ENCODE data around the gene FGD5.
"Not testable (repeated sequence)": the region's sequence is repeated elsewhere in the genome, so short reads cannot be mapped to it uniquely, and the experiment has no call there.

The FGD5 gene

GRCh38 chr3:14806641-14807263 lies 12.0 kb upstream of the FGD5 start:
- no peak for FAIRE-seq

- FAIRE-seq = no peak
Measured at GRCh38 chr3:14808025-14808424, 10.7 kb upstream of the FGD5 start.

- no peak for FAIRE-seq
Measured at GRCh38 chr3:14808502-14809266, 10.1 kb upstream of the FGD5 start.

GRCh38 chr3:14809611-14810010 lies 9.2 kb upstream of the FGD5 start:
- not testable (repeated sequence) for FAIRE-seq

DNA sequence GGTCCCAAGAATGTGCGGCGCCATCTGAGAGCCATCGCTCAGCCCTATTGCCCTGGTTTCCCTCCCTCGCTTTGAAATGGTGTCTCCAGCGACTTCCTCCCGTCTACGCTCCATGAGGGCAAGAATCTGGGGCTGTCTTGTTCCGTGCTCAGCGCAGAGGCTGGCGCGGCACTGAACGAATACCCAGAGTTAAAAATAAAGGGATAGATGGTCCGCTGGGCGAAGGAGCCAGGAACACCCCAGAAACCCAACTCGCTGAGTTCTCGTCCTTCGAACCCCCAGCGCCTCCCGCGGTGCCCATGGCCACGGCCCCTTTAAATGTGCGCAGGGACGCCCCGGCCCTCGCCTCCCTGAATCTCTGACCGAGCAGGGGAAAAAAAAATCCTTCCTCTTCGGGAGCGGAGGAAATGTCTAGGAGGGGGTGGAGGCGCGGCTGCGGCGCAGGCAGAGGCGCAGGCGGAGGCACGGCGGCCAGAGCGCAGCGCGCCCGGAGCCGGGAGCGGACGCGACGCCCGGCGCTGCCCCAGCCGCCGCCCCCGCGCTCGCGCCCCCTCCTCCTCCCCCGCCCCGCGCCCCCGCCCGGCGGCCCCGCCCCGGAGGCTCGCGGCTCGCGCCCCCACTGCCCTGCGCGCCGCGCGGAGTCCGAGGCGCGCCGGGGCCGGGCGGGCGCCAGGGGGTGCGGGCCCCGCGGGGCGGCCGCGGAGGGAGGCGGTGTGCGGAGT lies 8.5 kb upstream of the FGD5 start:
- no peak for FAIRE-seq

DNA sequence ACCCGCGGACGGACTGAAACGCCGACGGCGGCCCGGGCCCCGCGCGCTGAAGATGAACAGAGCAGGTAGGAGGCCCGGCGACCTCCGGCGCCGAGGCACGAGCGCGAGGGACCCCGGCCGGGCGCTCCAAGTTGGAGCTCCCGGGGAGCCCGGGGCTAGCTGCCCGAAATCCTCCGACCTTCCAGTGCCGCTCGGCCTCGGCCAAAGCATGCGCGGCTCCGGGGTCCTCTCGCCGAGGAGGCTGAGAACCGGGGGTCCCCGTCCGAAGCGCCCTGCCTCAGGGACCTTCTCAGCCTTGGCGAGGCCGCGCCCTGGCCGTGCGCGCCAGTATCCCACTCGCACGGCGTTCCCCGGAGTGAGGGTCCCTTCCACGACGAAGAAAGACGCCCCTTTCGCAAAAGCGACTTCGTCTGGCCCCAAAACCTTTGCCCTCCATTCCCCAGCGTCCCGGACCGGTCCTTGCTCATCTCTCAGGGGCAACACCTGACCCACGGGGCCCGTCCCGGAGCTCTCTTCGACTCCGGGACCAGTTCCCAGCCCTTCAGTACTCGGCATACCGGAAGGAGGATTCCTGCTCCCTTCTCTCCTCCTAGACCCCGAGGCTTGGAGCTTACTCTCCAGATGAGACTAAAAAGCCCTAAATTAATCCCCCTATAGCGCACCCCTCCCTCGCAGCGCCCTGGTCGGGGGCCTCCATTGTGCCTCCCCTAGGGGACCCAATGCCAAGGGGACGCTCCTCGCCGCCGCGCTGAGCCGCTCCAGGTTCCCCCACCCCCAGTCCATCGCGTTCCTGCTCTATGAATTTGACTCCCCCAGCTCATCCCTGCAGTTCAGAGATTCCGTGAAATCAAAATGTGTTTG lies 7.7 kb upstream of the FGD5 start:
- FAIRE-seq = no peak

DNA sequence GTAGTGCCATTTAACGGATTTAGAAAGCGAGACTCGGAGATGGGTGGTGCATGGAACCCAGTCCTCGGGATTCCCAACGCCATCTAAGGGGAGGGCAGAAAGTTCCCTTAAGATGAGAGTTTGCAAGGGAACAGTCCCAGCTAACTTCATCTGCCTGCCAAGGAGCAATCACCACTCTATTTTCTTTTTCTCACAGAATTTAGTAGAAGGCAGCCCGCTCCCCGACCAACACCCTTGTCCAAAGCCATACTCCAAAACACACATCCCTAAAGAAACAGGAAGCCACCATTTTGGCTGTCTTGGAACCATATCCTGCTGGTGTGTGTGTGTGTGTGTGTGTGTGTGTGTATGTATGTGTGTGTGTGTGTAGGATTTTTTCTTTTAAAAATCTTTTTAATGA lies 7.1 kb upstream of the FGD5 start:
- no peak for FAIRE-seq

- FAIRE-seq = no peak
Measured at GRCh38 chr3:14812196-14812790, 6.5 kb upstream of the FGD5 start.

DNA sequence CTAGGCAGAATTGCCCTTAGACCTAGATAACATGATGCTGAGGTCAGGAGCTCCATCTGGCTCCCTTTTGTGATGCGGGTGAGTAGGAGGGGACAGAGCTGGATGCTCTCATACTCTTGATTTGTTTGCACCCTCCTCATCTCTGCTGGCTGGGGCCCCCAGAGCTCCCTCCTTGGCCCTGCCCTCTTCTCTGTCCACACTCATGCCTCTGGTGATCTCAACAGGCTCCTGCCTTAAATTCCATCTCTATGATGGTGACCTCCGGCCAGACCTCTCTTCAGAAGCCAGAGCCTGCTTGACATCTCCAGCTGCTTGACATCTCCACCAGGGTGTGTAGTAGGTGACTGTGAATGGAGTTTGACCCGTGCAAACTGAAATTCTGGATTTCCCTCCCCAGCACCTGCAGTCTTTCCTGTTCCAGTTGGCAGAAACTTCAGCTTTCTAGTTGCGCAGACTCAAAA lies 4.3 kb upstream of the FGD5 start:
- no peak for FAIRE-seq

DNA sequence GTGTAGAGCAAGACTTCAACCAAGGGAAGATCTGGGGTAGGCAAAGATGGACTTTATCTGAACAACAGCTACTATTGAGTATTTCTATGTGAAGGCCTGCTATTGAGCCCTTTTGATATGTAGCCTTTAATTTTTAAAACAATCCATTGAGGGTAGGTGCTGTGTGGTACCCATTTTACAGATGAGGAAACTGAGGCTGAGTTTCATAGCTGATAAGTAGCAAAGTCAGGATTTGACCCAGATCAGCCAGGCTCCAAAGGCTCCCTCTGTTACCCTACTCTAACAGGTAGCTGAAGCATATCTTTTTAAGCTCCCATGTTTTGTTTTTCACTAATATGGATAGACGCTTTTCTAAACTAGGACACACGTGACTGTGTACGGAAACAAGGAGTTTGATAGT lies 2.4 kb upstream of the FGD5 start:
- FAIRE-seq = no peak

- no peak for FAIRE-seq
Measured at GRCh38 chr3:14819671-14820070, 909 bp downstream of the FGD5 start.

DNA sequence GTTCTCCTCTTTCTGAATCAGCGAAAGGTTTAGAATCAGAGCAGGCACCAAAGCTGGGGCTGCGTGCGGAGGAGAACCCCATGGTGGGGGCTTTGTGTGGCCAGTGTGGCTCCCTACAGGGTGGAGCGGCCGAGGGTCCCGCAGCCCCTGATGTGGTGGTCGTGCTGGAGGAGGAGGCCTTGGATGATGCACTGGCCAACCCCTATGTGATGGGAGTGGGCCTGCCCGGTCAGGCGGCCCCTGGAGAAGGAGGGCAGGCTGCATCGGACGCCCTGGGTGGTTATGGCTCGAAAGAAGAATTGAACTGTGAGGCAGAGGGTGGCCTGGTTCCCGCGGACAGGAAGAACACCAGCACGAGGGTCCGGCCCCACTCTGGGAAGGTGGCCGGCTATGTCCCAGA lies 1.4 kb downstream of the FGD5 start:
- no peak for FAIRE-seq

- FAIRE-seq = no peak
Measured at GRCh38 chr3:14821151-14821550, 2.4 kb downstream of the FGD5 start.

- FAIRE-seq = no peak
Measured at GRCh38 chr3:14822134-14822533, 3.4 kb downstream of the FGD5 start.

DNA sequence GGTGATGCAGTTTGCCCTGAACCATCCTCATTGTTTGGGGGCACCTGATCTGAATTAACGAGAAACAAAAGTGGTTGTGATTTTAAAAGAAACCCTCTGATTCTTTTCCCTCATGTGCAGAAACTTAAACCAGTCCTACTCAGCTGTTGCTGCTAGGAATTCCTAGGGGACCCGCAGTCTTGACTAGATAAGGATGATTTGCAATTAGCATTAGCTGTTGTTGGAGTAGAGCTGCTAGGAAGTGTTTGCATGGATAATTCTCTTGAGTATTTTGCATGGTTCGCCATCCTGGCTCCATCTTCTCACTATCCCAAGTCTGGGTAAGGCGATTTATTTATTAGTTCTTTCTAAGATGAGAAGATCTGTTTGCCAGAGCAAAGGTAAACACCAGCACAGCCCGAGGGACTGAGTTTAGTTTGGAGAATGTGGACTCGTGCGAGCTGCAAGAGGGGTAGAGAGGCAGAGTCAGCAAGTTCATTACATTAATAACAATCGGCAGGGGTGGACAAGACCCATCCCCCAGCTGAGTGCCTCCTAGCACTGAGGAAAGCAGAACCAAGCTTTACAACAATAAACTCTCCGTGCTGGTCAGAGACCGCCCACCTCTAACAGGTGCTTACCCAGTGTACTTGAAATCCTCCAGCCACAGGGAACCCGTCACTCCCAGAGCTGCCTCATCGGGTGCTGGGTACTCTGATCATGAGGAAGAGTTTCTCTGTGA lies 4.1 kb downstream of the FGD5 start:
- no peak for FAIRE-seq

GRCh38 chr3:14823393-14823792 lies 4.6 kb downstream of the FGD5 start:
- no peak for FAIRE-seq

DNA sequence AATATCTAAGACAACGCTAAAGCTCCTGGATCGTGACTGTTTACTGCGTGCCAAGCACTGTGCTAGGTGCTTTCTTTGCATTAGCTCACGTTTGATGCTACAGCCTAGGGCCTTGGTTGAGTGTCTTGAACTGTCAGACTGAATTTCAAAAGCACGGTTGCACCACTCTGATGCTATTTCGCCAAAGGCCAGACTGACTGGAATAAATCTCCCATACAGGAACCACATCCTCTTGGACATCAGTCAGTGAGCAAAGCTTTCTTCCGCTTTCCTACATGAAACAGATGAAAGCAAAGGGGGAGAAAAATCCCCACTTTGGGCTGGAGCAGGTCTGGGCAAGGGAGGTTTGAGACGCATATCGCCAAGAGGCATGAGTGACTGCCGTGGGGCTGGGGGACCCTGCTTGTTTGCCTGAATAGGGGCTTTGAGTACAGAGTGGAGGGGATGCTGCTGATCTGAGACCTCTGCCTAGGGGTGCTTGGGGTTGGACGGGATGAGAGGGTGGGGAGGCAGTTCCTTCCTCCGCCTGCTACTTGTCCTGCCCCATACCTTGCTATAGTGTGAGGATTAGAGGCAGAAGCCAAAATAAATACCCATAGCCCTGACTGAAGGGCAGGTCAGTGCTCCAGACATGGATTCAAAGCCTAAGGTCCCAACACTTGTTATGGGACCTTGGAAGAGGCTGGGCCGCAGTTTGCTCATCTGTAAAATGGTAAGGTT lies 5.3 kb downstream of the FGD5 start:
- no peak for FAIRE-seq

DNA sequence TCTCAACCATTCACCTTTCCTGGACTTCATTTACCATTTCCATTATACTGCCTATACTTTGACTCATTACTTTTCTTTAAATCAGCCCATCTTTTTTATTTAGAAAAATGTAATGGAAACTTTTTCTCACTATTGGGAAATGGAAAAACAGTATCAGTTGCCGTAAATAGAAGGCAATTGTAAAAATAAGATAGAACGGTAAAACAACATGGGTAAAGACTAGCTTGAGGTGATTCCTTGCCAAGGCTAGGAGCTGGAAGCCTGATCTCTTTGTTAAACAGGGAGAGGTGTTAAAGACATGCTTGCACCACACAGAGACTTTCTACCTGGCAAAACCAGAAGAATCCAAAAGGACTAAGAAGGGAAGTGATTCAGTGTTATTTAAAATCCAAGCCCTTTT lies 5.9 kb downstream of the FGD5 start:
- no peak for FAIRE-seq

- no peak for FAIRE-seq
Measured at GRCh38 chr3:14826069-14826468, 7.3 kb downstream of the FGD5 start.

- no peak for FAIRE-seq
Measured at GRCh38 chr3:14827776-14828175, 9.0 kb downstream of the FGD5 start.

DNA sequence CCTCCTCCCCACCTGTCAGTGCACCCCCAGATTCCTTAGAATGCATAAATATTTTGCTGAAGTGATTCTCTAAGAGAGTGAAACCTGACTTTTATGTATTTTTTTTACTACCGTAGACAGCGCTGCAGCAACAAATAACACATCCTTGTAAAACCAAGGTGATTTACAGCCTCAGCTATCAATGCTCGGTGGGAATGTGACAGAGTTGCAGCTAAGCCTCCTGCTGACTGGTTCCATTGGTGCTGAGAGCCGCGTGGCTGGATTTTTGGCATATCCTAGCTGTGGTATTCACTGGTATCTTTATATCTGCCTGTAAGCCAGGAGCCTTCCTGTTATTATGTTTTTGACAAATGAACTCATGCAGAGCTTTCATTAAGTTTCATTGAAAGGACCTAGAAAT lies 11.0 kb downstream of the FGD5 start:
- no peak for FAIRE-seq
